H9 (cell line): Measurements from ENCODE around the gene GRID1. TPM values are rescaled to one million over a fixed set of nuclear protein-coding genes. Genes with fewer than 3 reads are reported as not detected.

Experiments used
- DNase-seq: peaks from one replicate; pipeline ENCODE4 v3.0.0-alpha.2; 2017
- H2AFZ ChIP-seq: one replicate; pipeline ENCODE4 v1.6.1; 2013; ENCODE audit warnings: mild to moderate bottlenecking, low read length, control low read depth, moderate library complexity
- H2AK5ac ChIP-seq: 2 replicates; pipeline ENCODE4 v1.6.1; 2013; ENCODE audit warnings: low read length, control low read depth, mixed read lengths; ENCODE audit not compliant: insufficient read length
- H2BK120ac ChIP-seq: one replicate; pipeline ENCODE4 v1.6.1; 2013; ENCODE audit warnings: low read depth, mild to moderate bottlenecking, low read length, control low read depth, inconsistent platforms; ENCODE audit not compliant: poor library complexity, severe bottlenecking
- H2BK12ac ChIP-seq: 2 replicates; pipeline ENCODE4 v1.6.1; 2013; ENCODE audit warnings: low read length, control low read depth, mixed read lengths, low read depth; ENCODE audit not compliant: insufficient read length
- H2BK15ac ChIP-seq: 2 replicates; pipeline ENCODE4 v1.6.1; 2013; ENCODE audit warnings: low read depth, low read length, control low read depth
- H2BK20ac ChIP-seq: one replicate; pipeline ENCODE4 v1.6.1; 2013; ENCODE audit warnings: low read depth, mild to moderate bottlenecking, low read length, control low read depth, inconsistent platforms; ENCODE audit not compliant: poor library complexity, severe bottlenecking
- H2BK5ac ChIP-seq: 2 replicates; pipeline ENCODE4 v1.6.1; 2013; ENCODE audit warnings: low read length, control low read depth, mixed read lengths; ENCODE audit not compliant: insufficient read length
- H3K14ac ChIP-seq: 2 replicates; pipeline ENCODE4 v1.6.1; 2013; ENCODE audit warnings: low read length, control low read depth; ENCODE audit not compliant: insufficient read depth
- H3K18ac ChIP-seq: 2 replicates; pipeline ENCODE4 v1.6.1; 2013; ENCODE audit warnings: low read depth, mild to moderate bottlenecking, mixed read lengths, low read length, control low read depth; ENCODE audit not compliant: insufficient read length
- H3K23ac ChIP-seq: 2 replicates; pipeline ENCODE4 v1.6.1; 2013; ENCODE audit warnings: low read length, control low read depth, mixed read lengths, low read depth; ENCODE audit not compliant: insufficient read length
- H3K23me2 ChIP-seq: 2 replicates; pipeline ENCODE4 v1.6.1; 2013; ENCODE audit warnings: low read depth, mild to moderate bottlenecking, mixed read lengths, low read length, control low read depth; ENCODE audit not compliant: insufficient read length, poor library complexity, severe bottlenecking
- H3K27ac ChIP-seq: 2 replicates; pipeline ENCODE4 v1.5.1; 2013; ENCODE audit warnings: low read length, control low read depth, mixed read lengths, low read depth; ENCODE audit not compliant: insufficient read length
- H3K27me3 ChIP-seq: 2 replicates; pipeline ENCODE4 v1.6.1; 2013; ENCODE audit warnings: low read length, control low read depth, inconsistent platforms; ENCODE audit not compliant: insufficient read depth
- H3K4ac ChIP-seq: 2 replicates; pipeline ENCODE4 v1.6.1; 2013; ENCODE audit warnings: low read depth, mild to moderate bottlenecking, control low read depth, inconsistent platforms, low read length, moderate library complexity
- H3K4me1 ChIP-seq: 2 replicates; pipeline ENCODE4 v1.6.1; 2013; ENCODE audit warnings: low read length, control low read depth, inconsistent platforms; ENCODE audit not compliant: insufficient read depth
- H3K4me2 ChIP-seq: 2 replicates; pipeline ENCODE4 v1.6.1; 2013; ENCODE audit warnings: low read length, control low read depth, mixed read lengths; ENCODE audit not compliant: insufficient read length, insufficient read depth
- H3K56ac ChIP-seq: 2 replicates; pipeline ENCODE4 v1.6.1; 2013; ENCODE audit warnings: low read depth, mild to moderate bottlenecking, mixed read lengths, low read length, control low read depth; ENCODE audit not compliant: insufficient read length
- H3K79me1 ChIP-seq: 2 replicates; pipeline ENCODE4 v1.6.1; 2013; ENCODE audit warnings: low read depth, mild to moderate bottlenecking, moderate library complexity, low read length, control low read depth, inconsistent platforms; ENCODE audit not compliant: insufficient read depth, poor library complexity, severe bottlenecking
- H3K79me2 ChIP-seq: 2 replicates; pipeline ENCODE4 v1.6.1; 2013; ENCODE audit warnings: low read length, control low read depth, inconsistent platforms; ENCODE audit not compliant: insufficient read depth
- H3K9ac ChIP-seq: 2 replicates; pipeline ENCODE4 v1.6.1; 2013; ENCODE audit warnings: low read length, control low read depth, mixed read lengths; ENCODE audit not compliant: insufficient read length; ENCODE audit errors: extremely low read depth
- H3K9me3 ChIP-seq: one replicate; pipeline ENCODE4 v1.6.1; 2013; ENCODE audit warnings: low read depth, low read length, inconsistent platforms; ENCODE audit not compliant: control insufficient read depth
- H3T11ph ChIP-seq: one replicate; pipeline ENCODE4 v1.6.1; 2013; ENCODE audit warnings: mild to moderate bottlenecking, low read length, control low read depth, inconsistent platforms
- H4K20me1 ChIP-seq: one replicate; pipeline ENCODE4 v1.6.1; 2013; ENCODE audit not compliant: control insufficient read depth, insufficient read length, insufficient read depth
- H4K5ac ChIP-seq: 2 replicates; pipeline ENCODE4 v1.6.1; 2013; ENCODE audit warnings: low read depth, mild to moderate bottlenecking, mixed read lengths, low read length, control low read depth; ENCODE audit not compliant: insufficient read length
- H4K8ac ChIP-seq: replicated peaks from 2 replicates; pipeline ENCODE4 v1.6.1; 2013; ENCODE audit warnings: low read length, control low read depth, mixed read lengths, low read depth; ENCODE audit not compliant: insufficient read length
- H4K91ac ChIP-seq: 2 replicates; pipeline ENCODE4 v1.6.1; 2013; ENCODE audit warnings: low read depth, mild to moderate bottlenecking, moderate library complexity, mixed read lengths, low read length, control low read depth; ENCODE audit not compliant: insufficient read length
- H3K27ac Mint-ChIP-seq, 3 experiments: 2 replicates in 2 of 3; 3 replicates in 1 of 3; pipeline ENCODE4 v1.8.0; 2020 to 2021; ENCODE audit warnings: mixed read lengths in 3 of 3, mild to moderate bottlenecking in 1 of 3, moderate library complexity in 1 of 3
- H3K27me3 Mint-ChIP-seq: 2 replicates; pipeline ENCODE4 v1.8.0; 2021; ENCODE audit warnings: low read depth, mild to moderate bottlenecking, moderate library complexity, mixed read lengths
- H3K36me3 Mint-ChIP-seq, 3 experiments: 2 replicates in 2 of 3; 3 replicates in 1 of 3; pipeline ENCODE4 v1.8.0; 2020 to 2021; ENCODE audit warnings: low read depth in 3 of 3, mixed read lengths in 3 of 3; ENCODE audit not compliant: insufficient read depth in 1 of 3
- H3K4me1 Mint-ChIP-seq, 2 experiments: 2 replicates each; pipeline ENCODE4 v1.8.0; 2020; ENCODE audit warnings: mixed read lengths in 2 of 2
- H3K4me3 Mint-ChIP-seq, 2 experiments: 2 replicates in 1 of 2; 3 replicates in 1 of 2; pipeline ENCODE4 v1.8.0; 2020 to 2021; ENCODE audit warnings: mild to moderate bottlenecking in 2 of 2, mixed read lengths in 2 of 2, moderate library complexity in 1 of 2
- H3K9me3 Mint-ChIP-seq, 2 experiments: 2 replicates in 1 of 2; 3 replicates in 1 of 2; pipeline ENCODE4 v1.8.0; 2020; ENCODE audit warnings: mild to moderate bottlenecking in 2 of 2, mixed read lengths in 2 of 2, moderate library complexity in 1 of 2
- CTCF ChIP-seq: fragments of 200-600 bp; sonication (generic); conservative IDR thresholded peaks from 3 replicates; pipeline ENCODE4 v1.8.0; 2021; ENCODE audit warnings: antibody characterized with exemption, mild to moderate bottlenecking
- WGBS: extraction: QIAGEN DNeasy Blood & Tissue Kit; methylation state at CpG from one replicate; pipeline ENCODE4 v1.1.7; 2013; ENCODE audit warnings: missing lambda C conversion rate, low lambda C conversion rate, mixed read lengths; ENCODE audit not compliant: insufficient read length; ENCODE audit errors: extremely low coverage; 5-methylcytosine and 5-hydroxymethylcytosine counted together
- total RNA-seq: library from RNA; stranded (reverse); gene quantifications from 2 replicates; pipeline ENCODE4 v1.2.1, GENCODE V29; 2021

Gene GRID1
- total RNA-seq, 1 experiment from 2014 or later: 0.35 TPM

- no peaks in the 10 kb centered on the region for H3K27me3 Mint-ChIP-seq
- TF ChIP-seq CTCF: no peak
- H4K20me1 ChIP-seq: no peaks in the 10 kb centered on the region
- H3K36me3 Mint-ChIP-seq: no peaks in the 10 kb centered on the region
- H2BK5ac ChIP-seq: no peak overlapping the region
- no peak overlapping the region for H3K56ac ChIP-seq
- WGBS: no CpG with 5 or more reads among the region's 2 CpGs
- H3K4me2 ChIP-seq: no peak overlapping the region
- no peaks in the 10 kb centered on the region for H3K4me1 ChIP-seq
- H3K4ac ChIP-seq: no peak overlapping the region
- H3K9me3 ChIP-seq: no peaks in the 10 kb centered on the region
- no peak overlapping the region for H3K14ac ChIP-seq
- DNase-seq: peak; percentile 17
- no peak overlapping the region for H3T11ph ChIP-seq
- no peak overlapping the region for H2BK120ac ChIP-seq
- H2AFZ ChIP-seq: no peak overlapping the region
- H3K18ac ChIP-seq: no peak overlapping the region
- H2BK12ac ChIP-seq: no peak overlapping the region
- H3K23ac ChIP-seq: no peak overlapping the region
- H2BK15ac ChIP-seq: no peak overlapping the region
- H3K27ac Mint-ChIP-seq: no peak overlapping the region
- no peak overlapping the region for H3K9ac ChIP-seq
- no peaks in the 10 kb centered on the region for H3K9me3 Mint-ChIP-seq
- H4K8ac ChIP-seq: no peak overlapping the region
- no peak overlapping the region for H2AK5ac ChIP-seq
- H4K91ac ChIP-seq: no peak overlapping the region
- H2BK20ac ChIP-seq: no peak overlapping the region
- no peak overlapping the region for H4K5ac ChIP-seq
- H3K79me2 ChIP-seq: no peaks in the 10 kb centered on the region
- no peaks in the 10 kb centered on the region for H3K79me1 ChIP-seq
- no peaks in the 10 kb centered on the region for H3K27me3 ChIP-seq
- H3K4me1 Mint-ChIP-seq: 0 out of 4 replicates have a peak, but pooled peaks cover 2 to 3% of the 10 kb centered on the region in 2 experiments
- H3K23me2 ChIP-seq: no peaks in the 10 kb centered on the region
- no peak overlapping the region for H3K4me3 Mint-ChIP-seq
- no peak overlapping the region for H3K27ac ChIP-seq
Observed at GRCh38 chr10:85623342-85623741, 743.3 kb downstream of the GRID1 start.
